Nephron (organoid): ENCODE data around the gene COL16A1.

Experiments used
- H3K27ac Mint-ChIP-seq, 3 experiments: 2 replicates each; pipeline ENCODE4 v1.8.0; 2020; ENCODE audit warnings: mixed read lengths in 3 of 3, mild to moderate bottlenecking in 2 of 3, moderate library complexity in 1 of 3
- H3K27me3 Mint-ChIP-seq: 2 replicates; pipeline ENCODE4 v1.8.0; 2021; ENCODE audit warnings: low read depth, mild to moderate bottlenecking, moderate library complexity, mixed read lengths
- H3K36me3 Mint-ChIP-seq: 2 replicates; pipeline ENCODE4 v1.8.0; 2020; ENCODE audit warnings: low read depth, mixed read lengths
- H3K4me1 Mint-ChIP-seq: 2 replicates; pipeline ENCODE4 v1.8.0; 2020; ENCODE audit warnings: mixed read lengths
- H3K4me3 Mint-ChIP-seq, 3 experiments: 2 replicates each; pipeline ENCODE4 v1.8.0; 2020; ENCODE audit warnings: mild to moderate bottlenecking in 3 of 3, mixed read lengths in 3 of 3, moderate library complexity in 2 of 3
- H3K9me3 Mint-ChIP-seq: 2 replicates; pipeline ENCODE4 v1.8.0; 2020; ENCODE audit warnings: mixed read lengths
- CTCF ChIP-seq, 3 experiments: fragments of 200-600 bp; sonication (generic); IDR thresholded peaks; one replicate each; pipeline ENCODE4 v1.5.0; 2021; ENCODE audit warnings: antibody characterized with exemption in 3 of 3; ENCODE audit not compliant: unreplicated experiment in 3 of 3

COL16A1 gene

GRCh38 chr1:31685795-31686194, 18.0 kb downstream of the COL16A1 start:
- Mint-ChIP-seq H3K27ac (peak overlapping the region in 1 of 3 experiments; percentile 77), H3K36me3 (no peaks in the 10 kb centered on the region), H3K27me3 (peaks cover 4% of the 10 kb centered on the region), H3K4me1 (peaks cover 39% of the 10 kb centered on the region), H3K4me3 (no peak overlapping the region), H3K9me3 (no peaks in the 10 kb centered on the region)
- no peak for TF ChIP-seq CTCF (IDR thresholded peaks at IDR 0.05; ENCODE audit: unreplicated experiment in 3 of 3)

- Mint-ChIP-seq H3K36me3 (no peaks in the 10 kb centered on the region), H3K27ac (no peak overlapping the region), H3K9me3 (no peaks in the 10 kb centered on the region), H3K4me3 (no peak overlapping the region), H3K4me1 (peaks cover 30% of the 10 kb centered on the region), H3K27me3 (peaks cover 4% of the 10 kb centered on the region)
- peak in 1 of 3 experiments; percentile 14 for TF ChIP-seq CTCF (IDR thresholded peaks at IDR 0.05; ENCODE audit: unreplicated experiment in 3 of 3)
These were observed 19.8 kb downstream of the COL16A1 start for GRCh38 chr1:31683997-31684396.

GRCh38 chr1:31681415-31681814, 22.4 kb downstream of the COL16A1 start:
- TF ChIP-seq CTCF (IDR thresholded peaks at IDR 0.05; ENCODE audit: unreplicated experiment in 3 of 3) = no peak
- Mint-ChIP-seq H3K27me3 (peaks cover 4% of the 10 kb centered on the region), H3K27ac (peak overlapping the region in 2 of 3 experiments; percentile 28 to 78), H3K4me3 (no peak overlapping the region), H3K4me1 (peaks cover 21% of the 10 kb centered on the region), H3K36me3 (peaks cover 4% of the 10 kb centered on the region), H3K9me3 (no peaks in the 10 kb centered on the region)

DNA sequence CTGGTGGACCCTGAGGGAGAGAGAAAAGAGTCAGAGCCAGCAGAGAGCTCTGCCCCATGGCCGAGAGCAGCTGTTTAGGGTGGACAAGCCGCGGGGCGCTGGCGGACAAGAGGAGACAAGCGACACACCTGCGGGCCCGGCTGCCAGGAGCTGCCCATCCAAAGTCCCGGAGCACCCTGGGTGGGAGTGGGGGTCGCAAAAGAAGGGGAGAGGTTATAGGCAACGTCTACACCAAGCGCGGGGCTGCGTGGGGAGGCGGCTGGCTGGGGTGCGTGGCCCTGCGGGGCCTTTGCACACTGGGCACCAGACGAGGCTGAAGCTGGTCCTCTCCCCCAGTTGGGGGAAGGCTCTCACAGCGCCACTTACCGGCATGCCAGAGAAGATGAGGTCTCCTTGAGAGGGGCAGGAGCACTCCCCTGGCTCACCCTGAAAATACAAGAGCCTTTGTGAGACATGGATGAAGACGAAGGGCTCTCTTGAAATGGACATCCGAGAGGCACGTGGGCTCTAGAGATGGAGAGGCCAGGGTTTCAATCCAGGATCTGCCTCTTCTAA, 24.1 kb downstream of the COL16A1 start:
- H3K4me3 Mint-ChIP-seq = no peak overlapping the region
- peak overlapping the region in 1 of 3 experiments; percentile 23 for H3K27ac Mint-ChIP-seq
- H3K27me3 Mint-ChIP-seq = peaks cover 1% of the 10 kb centered on the region
- TF ChIP-seq CTCF (IDR thresholded peaks at IDR 0.05; ENCODE audit: unreplicated experiment in 3 of 3) = no peak
- no peaks in the 10 kb centered on the region for H3K9me3 Mint-ChIP-seq
- H3K4me1 Mint-ChIP-seq = peaks cover 30% of the 10 kb centered on the region
- H3K36me3 Mint-ChIP-seq = peaks cover 4% of the 10 kb centered on the region

- no peak for TF ChIP-seq CTCF (IDR thresholded peaks at IDR 0.05; ENCODE audit: unreplicated experiment in 3 of 3)
- H3K4me3 Mint-ChIP-seq = no peak overlapping the region
- H3K9me3 Mint-ChIP-seq = no peaks in the 10 kb centered on the region
- H3K27ac Mint-ChIP-seq = peak overlapping the region in 1 of 3 experiments; percentile 46
- no peaks in the 10 kb centered on the region for H3K27me3 Mint-ChIP-seq
- peaks cover 37% of the 10 kb centered on the region for H3K4me1 Mint-ChIP-seq
- H3K36me3 Mint-ChIP-seq = peaks cover 4% of the 10 kb centered on the region
These were observed 24.7 kb downstream of the COL16A1 start for GRCh38 chr1:31679091-31679490.

- Mint-ChIP-seq H3K27ac (peak overlapping the region in 1 of 3 experiments; percentile 46), H3K4me3 (no peak overlapping the region), H3K36me3 (peaks cover 4% of the 10 kb centered on the region), H3K27me3 (no peaks in the 10 kb centered on the region), H3K9me3 (no peaks in the 10 kb centered on the region), H3K4me1 (peaks cover 41% of the 10 kb centered on the region)
- no peak for TF ChIP-seq CTCF (IDR thresholded peaks at IDR 0.05; ENCODE audit: unreplicated experiment in 3 of 3)
These were observed 25.1 kb downstream of the COL16A1 start for GRCh38 chr1:31678681-31679080.
